GM23338 (cell line): ENCODE data around the gene OBSCN. TPM values are rescaled to one million over a fixed set of nuclear protein-coding genes. Genes with fewer than 3 reads are reported as not detected.

Source experiments
- ATAC-seq: fragments of 200-7000 bp; cut with Tn5 transposase; 3 replicates; pipeline ENCODE4 v1.9.1; 2020
- DNase-seq: peaks from one replicate; pipeline ENCODE4 v3.0.0-alpha.2; 2015; ENCODE audit warnings: low spot score
- H2AFZ ChIP-seq: fragments of 200-600 bp; sonication (generic); 2 replicates; pipeline ENCODE4 v1.8.0; 2016; ENCODE audit warnings: antibody characterized with exemption, mild to moderate bottlenecking, moderate library complexity
- H3F3A ChIP-seq: fragments of 200-600 bp; sonication (generic); replicated peaks from 2 replicates; pipeline ENCODE4 v1.8.0; 2017; ENCODE audit warnings: antibody characterized with exemption, mixed run types, low read depth
- H3K27ac ChIP-seq: fragments of 200-600 bp; sonication (generic); 2 replicates; pipeline ENCODE4 v1.6.1; 2016; ENCODE audit warnings: low read depth
- H3K27me3 ChIP-seq: fragments of 200-600 bp; sonication (generic); 2 replicates; pipeline ENCODE4 v1.8.0; 2016; ENCODE audit warnings: mild to moderate bottlenecking, mixed run types, moderate library complexity; ENCODE audit not compliant: insufficient read depth
- H3K36me3 ChIP-seq: fragments of 200-600 bp; sonication (generic); 2 replicates; pipeline ENCODE4 v1.8.0; 2016; ENCODE audit warnings: mild to moderate bottlenecking; ENCODE audit not compliant: insufficient read depth
- H3K4me1 ChIP-seq: fragments of 200-600 bp; sonication (generic); 2 replicates; pipeline ENCODE4 v1.8.0; 2016; ENCODE audit warnings: mild to moderate bottlenecking, moderate library complexity; ENCODE audit not compliant: insufficient read depth
- H3K4me2 ChIP-seq: fragments of 200-600 bp; sonication (generic); 2 replicates; pipeline ENCODE4 v1.7.1; 2017; ENCODE audit warnings: mixed run types
- H3K4me3 ChIP-seq: fragments of 200-600 bp; sonication (generic); 2 replicates; pipeline ENCODE4 v1.6.1; 2016; ENCODE audit warnings: mixed run types
- H3K79me2 ChIP-seq: fragments of 200-600 bp; sonication (generic); replicated peaks from 2 replicates; pipeline ENCODE4 v1.8.0; 2017; ENCODE audit warnings: mild to moderate bottlenecking; ENCODE audit not compliant: insufficient read depth
- H3K9me2 ChIP-seq: fragments of 200-600 bp; sonication (generic); 2 replicates; pipeline ENCODE4 v1.8.0; 2017; ENCODE audit not compliant: insufficient read depth
- H4K20me1 ChIP-seq: fragments of 200-600 bp; sonication (generic); replicated peaks from 2 replicates; pipeline ENCODE4 v1.8.0; 2017; ENCODE audit warnings: mild to moderate bottlenecking; ENCODE audit not compliant: insufficient read depth
- H3K27ac Mint-ChIP-seq: 2 replicates; pipeline ENCODE4 v1.8.0; 2020; ENCODE audit warnings: inconsistent platforms, mild to moderate bottlenecking, moderate library complexity, mixed read lengths
- H3K27me3 Mint-ChIP-seq: 3 replicates; pipeline ENCODE4 v1.8.0; 2022; ENCODE audit warnings: low read depth, mild to moderate bottlenecking, moderate library complexity, mixed read lengths, inconsistent platforms; ENCODE audit not compliant: insufficient read depth, poor library complexity
- H3K36me3 Mint-ChIP-seq: 3 replicates; pipeline ENCODE4 v1.8.0; 2021; ENCODE audit warnings: low read depth, mild to moderate bottlenecking, inconsistent platforms, moderate library complexity, mixed read lengths
- H3K4me1 Mint-ChIP-seq: 3 replicates; pipeline ENCODE4 v1.8.0; 2020; ENCODE audit warnings: mild to moderate bottlenecking, inconsistent platforms, mixed read lengths
- H3K4me3 Mint-ChIP-seq: 3 replicates; pipeline ENCODE4 v1.8.0; 2021; ENCODE audit warnings: moderate library complexity, mild to moderate bottlenecking, inconsistent platforms, mixed read lengths
- H3K9me3 Mint-ChIP-seq: 3 replicates; pipeline ENCODE4 v1.8.0; 2020; ENCODE audit warnings: moderate library complexity, mild to moderate bottlenecking, inconsistent platforms, mixed read lengths
- ETS1 ChIP-seq: IDR thresholded peaks from 2 replicates; pipeline ENCODE4 v1.6.1; 2016; ENCODE audit warnings: antibody characterized with exemption
- EZH2 ChIP-seq: fragments of 200-600 bp; sonication (generic); IDR thresholded peaks from one replicate; pipeline ENCODE4 v1.8.0; 2017; ENCODE audit warnings: antibody characterized with exemption, mild to moderate bottlenecking, low read depth; ENCODE audit not compliant: unreplicated experiment
- EZH2phosphoT487 ChIP-seq: fragments of 200-600 bp; sonication (generic); IDR thresholded peaks from one replicate; pipeline ENCODE4 v1.8.1; 2018; ENCODE audit warnings: antibody characterized with exemption; ENCODE audit not compliant: unreplicated experiment
- JUNB ChIP-seq: IDR thresholded peaks from one replicate; pipeline ENCODE4 v1.6.1; 2016; ENCODE audit warnings: antibody characterized with exemption; ENCODE audit not compliant: unreplicated experiment
- NANOG ChIP-seq: IDR thresholded peaks from 2 replicates; pipeline ENCODE4 v1.6.1; 2016; ENCODE audit warnings: antibody characterized with exemption, borderline replicate concordance
- ZNF331 ChIP-seq: fragments of 250-450 bp; sonication (Bioruptor Pico); IDR thresholded peaks from 2 replicates; pipeline ENCODE4 v1.5.0; 2020; ENCODE audit warnings: low read depth, mild to moderate bottlenecking, moderate library complexity
- polyA plus RNA-seq: library from polyadenylated mRNA; unstranded; fragments of >200 nt; fragmentation: Nextera tagmentation; extraction: Ambion mirVana; gene quantifications from 2 replicates; pipeline ENCODE4 v1.2.1, GENCODE V29; 2016
- total RNA-seq: library from RNA; depleted of rRNA; stranded (reverse); fragments of >200 nt; shearing (Covaris generic); gene quantifications from 2 replicates; pipeline ENCODE4 v1.2.3, GENCODE V29; 2014
- TF ChIP-seq, protein P1 (sequence below): IDR thresholded peaks from one replicate; pipeline ENCODE4 v1.6.1; 2018; ENCODE audit warnings: antibody characterized with exemption; ENCODE audit not compliant: unreplicated experiment

OBSCN gene
- total and polyA plus RNA-seq, 2 experiments from 2014 or later: 8.4 to 38.5 TPM

DNA sequence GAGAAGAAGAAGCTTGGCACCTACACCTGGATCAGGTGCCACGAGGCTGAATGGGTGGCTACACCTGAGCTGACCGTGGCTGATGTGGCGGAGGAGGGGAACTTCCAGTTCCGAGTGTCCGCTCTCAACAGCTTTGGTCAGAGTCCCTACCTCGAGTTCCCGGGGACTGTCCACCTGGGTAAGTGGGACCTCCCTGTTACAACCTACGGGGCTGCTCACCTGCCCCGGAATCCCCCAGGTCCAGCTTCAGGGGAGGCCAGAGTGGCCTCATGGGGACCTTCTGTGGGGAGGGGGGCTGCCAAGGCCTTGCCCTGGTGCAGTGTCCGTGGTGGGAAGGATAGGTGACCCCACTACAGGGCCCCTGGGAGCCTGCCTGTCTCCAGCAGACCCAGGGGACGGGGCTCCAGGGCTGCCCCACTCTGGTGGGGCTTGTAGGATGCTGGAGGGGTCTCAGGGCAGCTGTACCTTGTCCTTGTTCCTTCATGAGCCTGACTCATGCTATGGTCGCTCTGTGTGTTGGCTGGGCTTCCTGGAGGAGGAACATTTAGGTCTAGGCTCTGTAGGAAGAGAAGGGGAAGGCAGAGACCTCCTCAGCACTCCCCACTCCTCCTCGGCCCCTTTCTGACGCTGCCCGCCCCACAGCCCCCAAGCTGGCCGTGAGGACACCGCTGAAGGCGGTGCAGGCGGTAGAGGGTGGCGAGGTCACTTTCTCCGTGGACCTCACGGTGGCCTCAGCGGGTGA is 7.2 kb downstream of the OBSCN start (continued):
- TF ChIP-seq, protein P1, sequence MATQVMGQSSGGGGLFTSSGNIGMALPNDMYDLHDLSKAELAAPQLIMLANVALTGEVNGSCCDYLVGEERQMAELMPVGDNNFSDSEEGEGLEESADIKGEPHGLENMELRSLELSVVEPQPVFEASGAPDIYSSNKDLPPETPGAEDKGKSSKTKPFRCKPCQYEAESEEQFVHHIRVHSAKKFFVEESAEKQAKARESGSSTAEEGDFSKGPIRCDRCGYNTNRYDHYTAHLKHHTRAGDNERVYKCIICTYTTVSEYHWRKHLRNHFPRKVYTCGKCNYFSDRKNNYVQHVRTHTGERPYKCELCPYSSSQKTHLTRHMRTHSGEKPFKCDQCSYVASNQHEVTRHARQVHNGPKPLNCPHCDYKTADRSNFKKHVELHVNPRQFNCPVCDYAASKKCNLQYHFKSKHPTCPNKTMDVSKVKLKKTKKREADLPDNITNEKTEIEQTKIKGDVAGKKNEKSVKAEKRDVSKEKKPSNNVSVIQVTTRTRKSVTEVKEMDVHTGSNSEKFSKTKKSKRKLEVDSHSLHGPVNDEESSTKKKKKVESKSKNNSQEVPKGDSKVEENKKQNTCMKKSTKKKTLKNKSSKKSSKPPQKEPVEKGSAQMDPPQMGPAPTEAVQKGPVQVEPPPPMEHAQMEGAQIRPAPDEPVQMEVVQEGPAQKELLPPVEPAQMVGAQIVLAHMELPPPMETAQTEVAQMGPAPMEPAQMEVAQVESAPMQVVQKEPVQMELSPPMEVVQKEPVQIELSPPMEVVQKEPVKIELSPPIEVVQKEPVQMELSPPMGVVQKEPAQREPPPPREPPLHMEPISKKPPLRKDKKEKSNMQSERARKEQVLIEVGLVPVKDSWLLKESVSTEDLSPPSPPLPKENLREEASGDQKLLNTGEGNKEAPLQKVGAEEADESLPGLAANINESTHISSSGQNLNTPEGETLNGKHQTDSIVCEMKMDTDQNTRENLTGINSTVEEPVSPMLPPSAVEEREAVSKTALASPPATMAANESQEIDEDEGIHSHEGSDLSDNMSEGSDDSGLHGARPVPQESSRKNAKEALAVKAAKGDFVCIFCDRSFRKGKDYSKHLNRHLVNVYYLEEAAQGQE: no peak
- no peak for TF ChIP-seq JUNB
- no peak for TF ChIP-seq ETS1
- no peak for TF ChIP-seq ZNF331 (CRISPR knock-in tag)

GRCh38 chr1:228215663-228216116 is 7.8 kb downstream of the OBSCN start:
- Histone ChIP-seq H3F3A (no peaks in the 10 kb centered on the region), H3K27ac (no peak overlapping the region), H3K4me3 (no peak overlapping the region), H3K36me3 (0 out of 2 replicates have a peak, but pooled peaks cover 7% of the 10 kb centered on the region), H3K9me2 (no peaks in the 10 kb centered on the region), H3K4me1 (no peaks in the 10 kb centered on the region), H3K79me2 (no peaks in the 10 kb centered on the region), H3K27me3 (peaks cover 18% of the 10 kb centered on the region), H4K20me1 (peaks cover 8% of the 10 kb centered on the region), H2AFZ (no peak overlapping the region), H3K4me2 (no peak overlapping the region)
- Mint-ChIP-seq H3K27ac (no peak overlapping the region), H3K9me3 (peaks cover 3% of the 10 kb centered on the region; the same call in 1 of the 3 replicates), H3K4me1 (0 out of 3 replicates have a peak, but pooled peaks cover 3% of the 10 kb centered on the region), H3K4me3 (peak overlapping the region; percentile 19; the same call in 1 of the 3 replicates), H3K36me3 (peaks cover 33% of the 10 kb centered on the region), H3K27me3 (peaks cover 15% of the 10 kb centered on the region)
- no peak for TF ChIP-seq ETS1
- no peak for TF ChIP-seq EZH2phosphoT487
- no peak for TF ChIP-seq JUNB
- TF ChIP-seq, protein P1: no peak
- TF ChIP-seq NANOG: no peak
- TF ChIP-seq EZH2: no peak
- no peak for DNase-seq
- no peak for ATAC-seq
